ENCODE results near the gene SARNP.

GRCh38 chr12:55865327-55865726 is 47.8 kb upstream of the SARNP start:
- TF ChIP-seq EP300 (IDR thresholded peaks at IDR 0.05; ENCODE audit: borderline replicate concordance), result no peak
- TF ChIP-seq, protein P1, sequence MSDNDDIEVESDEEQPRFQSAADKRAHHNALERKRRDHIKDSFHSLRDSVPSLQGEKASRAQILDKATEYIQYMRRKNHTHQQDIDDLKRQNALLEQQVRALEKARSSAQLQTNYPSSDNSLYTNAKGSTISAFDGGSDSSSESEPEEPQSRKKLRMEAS (IDR thresholded peaks at IDR 0.05), result no peak
- TF ChIP-seq TAF1 (IDR thresholded peaks at IDR 0.05; ENCODE audit: low read depth), result no peak
- TF ChIP-seq RAD21 (IDR thresholded peaks at IDR 0.05; ENCODE audit: low read depth), result no peak
- TF ChIP-seq EGR1 (IDR thresholded peaks at IDR 0.05), result no peak
- no peak for TF ChIP-seq ZBTB7A (IDR thresholded peaks at IDR 0.05; ENCODE audit: low read depth)

Measured in Ishikawa (cell line).